Mesendoderm (in vitro differentiated cells): ENCODE data around the gene PAPOLB.
A peak's percentile ranks its signal among the peaks of the same experiment; 100 is the strongest.

Source experiments
- DNase-seq: peaks from one replicate; pipeline ENCODE4 v3.0.0; 2013
- H2AK5ac ChIP-seq: 2 replicates; pipeline ENCODE4 v1.6.1; 2013; ENCODE audit warnings: low read length, inconsistent platforms
- H2BK120ac ChIP-seq: 2 replicates; pipeline ENCODE4 v1.6.1; 2013; ENCODE audit warnings: low read depth, mild to moderate bottlenecking, low read length, moderate library complexity, mixed read lengths
- H2BK15ac ChIP-seq: replicated peaks from 2 replicates; pipeline ENCODE4 v1.6.1; 2013; ENCODE audit warnings: low read depth, mild to moderate bottlenecking, moderate library complexity
- H2BK5ac ChIP-seq: 2 replicates; pipeline ENCODE4 v1.6.1; 2013; ENCODE audit warnings: low read length, inconsistent platforms
- H3K18ac ChIP-seq: 2 replicates; pipeline ENCODE4 v1.6.1; 2013; ENCODE audit warnings: mild to moderate bottlenecking, low read length, mixed read lengths
- H3K23ac ChIP-seq: one replicate; pipeline ENCODE4 v1.6.1; 2013; ENCODE audit warnings: low read length
- H3K27ac ChIP-seq: 2 replicates; pipeline ENCODE4 v1.5.1; 2013; ENCODE audit warnings: low read depth, mild to moderate bottlenecking, inconsistent platforms, low read length, moderate library complexity
- H3K27me3 ChIP-seq: 2 replicates; pipeline ENCODE4 v1.6.1; 2013; ENCODE audit warnings: low read length, control low read depth, mild to moderate bottlenecking, inconsistent platforms; ENCODE audit not compliant: insufficient read depth, poor library complexity
- H3K36me3 ChIP-seq: 2 replicates; pipeline ENCODE4 v1.6.1; 2013; ENCODE audit warnings: low read length, inconsistent platforms; ENCODE audit not compliant: control insufficient read depth, insufficient read depth
- H3K4ac ChIP-seq: one replicate; pipeline ENCODE4 v1.6.1; 2013; ENCODE audit warnings: low read depth, mild to moderate bottlenecking, low read length, moderate library complexity
- H3K4me1 ChIP-seq: 2 replicates; pipeline ENCODE4 v1.6.1; 2013; ENCODE audit warnings: low read depth, low read length, inconsistent platforms; ENCODE audit not compliant: control insufficient read depth
- H3K4me2 ChIP-seq: 2 replicates; pipeline ENCODE4 v1.6.1; 2013; ENCODE audit warnings: low read length
- H3K4me3 ChIP-seq: 2 replicates; pipeline ENCODE4 v1.5.1; 2013; ENCODE audit warnings: mild to moderate bottlenecking, low read length
- H3K56ac ChIP-seq: one replicate; pipeline ENCODE4 v1.6.1; 2013; ENCODE audit warnings: low read length
- H3K79me1 ChIP-seq: 2 replicates; pipeline ENCODE4 v1.6.1; 2013; ENCODE audit warnings: low read length, inconsistent platforms
- H3K79me2 ChIP-seq: 2 replicates; pipeline ENCODE4 v1.6.1; 2013; ENCODE audit warnings: mild to moderate bottlenecking, low read length; ENCODE audit not compliant: control insufficient read depth, insufficient read depth
- H3K9ac ChIP-seq: 2 replicates; pipeline ENCODE4 v1.6.1; 2013; ENCODE audit warnings: low read length, inconsistent platforms
- H4K5ac ChIP-seq: one replicate; pipeline ENCODE4 v1.6.1; 2013; ENCODE audit warnings: low read length
- H4K8ac ChIP-seq: one replicate; pipeline ENCODE4 v1.6.1; 2013; ENCODE audit warnings: low read depth, mild to moderate bottlenecking, control low read depth, low read length, moderate library complexity
- WGBS: extraction: QIAGEN DNeasy Blood & Tissue Kit; methylation state at CpG from one replicate; pipeline ENCODE4 v1.1.7; 2013; ENCODE audit warnings: low lambda C conversion rate, missing lambda C conversion rate; ENCODE audit not compliant: insufficient coverage; ENCODE audit errors: extremely low coverage; 5-methylcytosine and 5-hydroxymethylcytosine counted together

Gene PAPOLB

DNA sequence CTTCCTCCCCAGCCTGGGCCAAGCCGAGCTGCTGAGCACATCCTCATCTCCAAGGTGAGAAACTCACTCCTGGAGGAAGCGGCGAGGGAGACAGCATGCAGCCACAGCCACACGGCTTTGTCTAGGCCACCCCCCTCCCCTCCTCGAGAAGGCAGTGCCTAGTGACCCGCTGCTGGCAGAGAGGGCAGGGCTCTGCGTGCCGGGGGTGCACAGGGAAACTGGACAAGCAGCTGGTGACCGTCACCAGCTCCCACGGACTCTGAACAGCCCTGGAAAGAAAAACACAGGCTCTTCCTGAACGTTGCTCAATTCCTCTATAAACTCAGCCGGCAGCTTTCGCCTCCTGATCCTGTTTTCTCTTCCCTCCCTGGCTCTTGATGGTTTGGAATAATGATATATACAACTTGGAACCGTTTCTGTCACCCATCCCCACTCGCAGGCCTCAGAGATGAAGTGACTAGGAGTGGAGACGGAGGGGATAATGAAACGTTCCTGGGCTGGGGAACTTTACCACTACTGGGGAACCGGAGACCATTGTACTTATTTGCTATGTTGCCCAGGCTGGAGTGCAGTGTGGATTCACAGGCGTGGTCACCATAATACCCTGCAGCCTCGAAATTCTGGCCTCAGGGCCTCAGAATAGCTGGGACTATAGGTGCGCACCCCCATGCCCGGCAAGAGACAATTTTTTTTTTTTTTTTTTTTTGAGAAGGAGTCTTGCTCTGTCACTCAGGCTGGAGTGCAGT is 19.3 kb downstream of the PAPOLB start:
- H3K4me2 ChIP-seq, result no peak overlapping the region
- no peak for DNase-seq
- no peak overlapping the region for H4K5ac ChIP-seq
- H3K27ac ChIP-seq, result no peak overlapping the region
- H2BK5ac ChIP-seq, result no peak overlapping the region
- no peak overlapping the region for H3K4ac ChIP-seq
- no peak overlapping the region for H3K23ac ChIP-seq
- no peak overlapping the region for H2BK120ac ChIP-seq
- H4K8ac ChIP-seq, result no peak overlapping the region
- H2BK15ac ChIP-seq, result no peak overlapping the region
- peaks cover under 1% of the 10 kb centered on the region for H3K79me1 ChIP-seq
- H3K27me3 ChIP-seq, result no peaks in the 10 kb centered on the region
- no peak overlapping the region for H3K4me3 ChIP-seq
- H3K56ac ChIP-seq, result peak overlapping the region; percentile 15
- H2AK5ac ChIP-seq, result no peak overlapping the region
- no peaks in the 10 kb centered on the region for H3K36me3 ChIP-seq
- WGBS, result no CpG with 5 or more reads among the region's 22 CpGs
- no peaks in the 10 kb centered on the region for H3K4me1 ChIP-seq
- H3K9ac ChIP-seq, result no peak overlapping the region
- no peak overlapping the region for H3K18ac ChIP-seq
- no peaks in the 10 kb centered on the region for H3K79me2 ChIP-seq

DNA sequence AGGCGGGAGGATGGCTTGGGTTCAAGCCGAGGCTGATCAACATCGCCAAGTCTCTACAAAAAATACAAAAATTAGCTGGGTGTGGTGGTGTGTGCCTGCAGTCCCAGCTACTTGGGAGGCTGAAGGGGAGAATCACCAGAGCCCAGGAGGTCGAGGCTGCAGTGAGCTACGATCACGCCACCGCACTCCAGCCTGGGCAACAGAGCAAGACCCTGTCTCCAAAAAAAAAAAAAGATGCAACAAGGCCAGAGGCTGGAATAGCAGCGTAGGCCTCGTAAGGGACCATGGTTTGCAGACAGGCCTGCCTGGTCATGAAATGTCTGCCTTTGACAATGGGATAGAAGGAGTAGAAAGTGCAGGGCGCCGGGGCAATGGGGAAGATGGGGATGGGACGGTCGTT is 20.0 kb downstream of the PAPOLB start:
- H2BK120ac ChIP-seq, result no peak overlapping the region
- H2BK15ac ChIP-seq, result no peak overlapping the region
- H3K4me2 ChIP-seq, result no peak overlapping the region
- H3K79me1 ChIP-seq, result peaks cover 2% of the 10 kb centered on the region
- H3K27me3 ChIP-seq, result no peaks in the 10 kb centered on the region
- H3K79me2 ChIP-seq, result no peaks in the 10 kb centered on the region
- no peak overlapping the region for H3K56ac ChIP-seq
- H3K18ac ChIP-seq, result no peak overlapping the region
- H3K23ac ChIP-seq, result no peak overlapping the region
- H3K27ac ChIP-seq, result no peak overlapping the region
- WGBS, result no CpG with 5 or more reads among the region's 13 CpGs
- no peak overlapping the region for H3K4me3 ChIP-seq
- H2BK5ac ChIP-seq, result no peak overlapping the region
- H4K8ac ChIP-seq, result no peak overlapping the region
- no peak overlapping the region for H2AK5ac ChIP-seq
- no peak overlapping the region for H4K5ac ChIP-seq
- no peaks in the 10 kb centered on the region for H3K4me1 ChIP-seq
- no peak overlapping the region for H3K4ac ChIP-seq
- DNase-seq, result no peak
- no peaks in the 10 kb centered on the region for H3K36me3 ChIP-seq
- no peak overlapping the region for H3K9ac ChIP-seq

DNA sequence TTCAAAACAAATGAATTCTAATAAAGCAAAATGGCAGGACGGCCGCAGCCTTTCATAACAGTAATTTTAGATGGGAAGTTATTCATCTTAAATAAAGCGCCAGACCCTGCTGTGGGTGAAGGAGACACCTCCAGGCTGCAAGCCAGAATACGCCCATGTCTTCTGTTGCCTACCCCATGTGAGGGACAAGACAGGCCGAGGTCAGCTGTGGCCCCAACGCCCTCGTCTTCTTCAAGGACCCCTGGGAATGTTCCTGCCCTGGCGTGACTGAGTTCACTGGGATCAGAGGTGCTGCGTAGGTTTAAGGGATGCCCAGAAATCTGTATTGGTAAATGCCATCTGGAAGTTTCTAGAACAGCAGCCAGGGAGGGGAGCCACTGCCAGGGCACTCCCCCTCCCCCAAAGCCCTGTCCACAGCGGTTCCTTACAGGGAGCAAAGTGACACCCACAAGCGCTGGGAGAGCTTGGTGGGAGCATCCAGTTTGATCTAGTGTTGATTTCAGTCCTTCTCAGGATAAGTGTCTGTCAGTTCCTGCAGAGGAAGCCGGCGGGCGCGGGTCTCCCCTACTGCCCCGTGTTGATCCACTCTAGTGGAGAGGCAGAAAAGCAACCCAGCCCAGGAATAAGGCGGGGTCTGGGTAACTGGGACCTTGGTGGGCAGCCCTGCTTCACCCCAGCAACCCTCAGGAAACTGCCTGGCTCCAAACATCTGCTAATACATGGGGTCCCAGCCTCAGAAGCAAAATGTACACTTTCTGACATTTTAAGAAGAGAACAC is 20.6 kb downstream of the PAPOLB start:
- Histone ChIP-seq H4K8ac (no peak overlapping the region), H3K18ac (no peak overlapping the region), H3K36me3 (no peaks in the 10 kb centered on the region), H3K4me1 (no peaks in the 10 kb centered on the region), H3K4me2 (no peak overlapping the region), H3K27ac (no peak overlapping the region), H3K27me3 (no peaks in the 10 kb centered on the region), H4K5ac (no peak overlapping the region), H3K4ac (no peak overlapping the region), H3K56ac (no peak overlapping the region), H2BK15ac (no peak overlapping the region), H2BK120ac (no peak overlapping the region), H2AK5ac (no peak overlapping the region), H3K79me2 (no peaks in the 10 kb centered on the region), H2BK5ac (no peak overlapping the region), H3K9ac (no peak overlapping the region), H3K4me3 (no peak overlapping the region), H3K79me1 (peaks cover 2% of the 10 kb centered on the region), H3K23ac (no peak overlapping the region)
- DNase-seq, result no peak
- WGBS, result no CpG with 5 or more reads among the region's 17 CpGs

DNA sequence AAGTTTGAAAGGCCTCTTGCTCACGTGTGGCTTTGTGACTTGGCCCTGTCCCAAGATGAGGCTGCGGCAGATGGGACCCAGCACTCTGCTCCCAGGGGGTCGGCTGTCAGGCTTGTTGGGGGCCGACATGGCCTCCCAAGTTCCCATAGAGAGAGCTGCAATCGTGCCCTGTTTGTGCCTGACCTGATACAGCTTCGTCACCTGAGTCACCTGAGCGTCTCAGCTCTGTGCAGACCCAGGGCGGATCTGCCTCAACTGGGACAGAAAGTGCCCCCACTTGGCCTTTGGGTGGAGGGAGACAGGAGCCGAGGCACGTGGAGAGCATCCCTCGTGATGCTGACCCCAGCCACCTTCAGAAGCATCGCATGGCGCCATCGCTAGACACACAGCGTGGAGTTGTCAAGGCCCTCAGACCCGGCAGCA is 21.7 kb downstream of the PAPOLB start:
- Histone ChIP-seq H2BK5ac (no peak overlapping the region), H3K27ac (no peak overlapping the region), H2AK5ac (no peak overlapping the region), H2BK15ac (no peak overlapping the region), H3K23ac (no peak overlapping the region), H3K56ac (no peak overlapping the region), H2BK120ac (no peak overlapping the region), H3K36me3 (no peaks in the 10 kb centered on the region), H3K27me3 (no peaks in the 10 kb centered on the region), H3K4me2 (no peak overlapping the region), H3K18ac (no peak overlapping the region), H4K8ac (no peak overlapping the region), H4K5ac (no peak overlapping the region), H3K4ac (no peak overlapping the region), H3K4me3 (no peak overlapping the region), H3K79me2 (no peaks in the 10 kb centered on the region), H3K79me1 (peaks cover 2% of the 10 kb centered on the region), H3K4me1 (no peaks in the 10 kb centered on the region), H3K9ac (no peak overlapping the region)
- no peak for DNase-seq
- no CpG with 5 or more reads among the region's 16 CpGs for WGBS

DNA sequence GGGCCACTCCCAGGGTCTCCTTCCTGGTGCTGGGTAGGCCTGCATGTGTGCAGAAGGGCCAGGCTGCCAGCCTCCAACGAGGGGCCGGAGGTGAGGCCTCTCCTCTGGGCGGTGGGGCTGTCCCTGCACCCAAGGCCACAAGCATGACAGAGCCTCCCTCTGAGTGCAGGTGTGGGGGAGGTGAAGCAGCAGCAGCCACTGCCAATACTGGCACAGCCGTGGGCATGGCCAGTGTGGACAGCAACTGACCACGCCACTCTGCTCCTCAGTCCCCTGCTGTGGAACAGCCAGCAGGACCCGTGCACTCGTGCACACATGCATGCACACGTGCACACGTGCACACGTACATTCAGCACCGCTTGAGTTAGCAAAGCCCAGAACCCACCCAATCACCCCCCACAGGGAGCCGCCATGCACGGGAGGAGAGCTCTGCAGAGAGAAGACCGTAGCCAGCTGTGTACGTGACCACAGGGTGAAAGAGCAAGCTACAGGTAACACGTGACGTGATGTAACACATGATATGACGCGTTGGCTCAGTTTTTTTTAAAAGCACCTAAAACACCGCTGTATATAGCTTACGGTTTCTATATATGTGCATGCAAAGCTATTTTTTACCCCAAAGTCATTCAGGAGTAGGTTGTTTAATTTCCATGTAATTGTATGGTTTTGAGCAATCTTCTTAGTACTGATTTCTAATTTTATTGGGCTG is 23.1 kb downstream of the PAPOLB start:
- Histone ChIP-seq H2BK15ac (no peak overlapping the region), H3K79me1 (peaks cover 2% of the 10 kb centered on the region), H3K23ac (no peak overlapping the region), H4K8ac (no peak overlapping the region), H3K27ac (no peak overlapping the region), H4K5ac (no peak overlapping the region), H3K4ac (no peak overlapping the region), H3K4me1 (no peaks in the 10 kb centered on the region), H2BK120ac (no peak overlapping the region), H3K79me2 (no peaks in the 10 kb centered on the region), H3K4me2 (no peak overlapping the region), H3K36me3 (no peaks in the 10 kb centered on the region), H2AK5ac (no peak overlapping the region), H3K9ac (no peak overlapping the region), H2BK5ac (no peak overlapping the region), H3K56ac (no peak overlapping the region), H3K18ac (no peak overlapping the region), H3K27me3 (no peaks in the 10 kb centered on the region), H3K4me3 (no peak overlapping the region)
- DNase-seq, result no peak
- WGBS, result no CpG with 5 or more reads among the region's 21 CpGs
